PC-9 (cell line): Measurements from ENCODE around the gene HOXA1.

ENCODE experiments used
- EZH2 ChIP-seq: fragments of 200-600 bp; sonication (generic); IDR thresholded peaks from 2 replicates; pipeline ENCODE4 v1.8.0; 2017; ENCODE audit warnings: antibody characterized with exemption, low read depth
- TF ChIP-seq, protein P1 (sequence below): fragments of 200-600 bp; sonication (generic); conservative IDR thresholded peaks from 2 replicates; pipeline ENCODE4 v1.6.1; 2017; ENCODE audit warnings: mixed run types, antibody characterized with exemption, mild to moderate bottlenecking, moderate library complexity

DNA sequence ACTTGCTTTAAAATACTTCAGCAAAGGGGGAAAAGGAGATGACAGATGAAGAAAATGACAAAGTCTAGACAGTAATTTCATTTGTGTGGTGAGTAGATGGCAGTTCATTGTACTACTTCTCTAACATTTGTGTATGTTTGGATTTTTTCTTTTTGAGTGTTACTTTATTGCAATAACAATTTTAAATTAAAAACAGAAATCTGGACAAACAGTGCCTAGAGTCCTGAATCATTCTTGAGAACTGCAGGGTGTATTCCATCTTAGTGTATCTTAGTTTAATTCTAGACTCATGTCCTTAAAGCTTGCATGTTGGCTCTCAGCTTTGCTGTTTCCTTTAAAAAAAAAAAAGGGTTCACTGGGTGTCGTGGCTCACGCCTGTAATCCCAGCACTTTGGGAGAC lies 31.1 kb downstream of the HOXA1 start:
- TF ChIP-seq, protein P1, sequence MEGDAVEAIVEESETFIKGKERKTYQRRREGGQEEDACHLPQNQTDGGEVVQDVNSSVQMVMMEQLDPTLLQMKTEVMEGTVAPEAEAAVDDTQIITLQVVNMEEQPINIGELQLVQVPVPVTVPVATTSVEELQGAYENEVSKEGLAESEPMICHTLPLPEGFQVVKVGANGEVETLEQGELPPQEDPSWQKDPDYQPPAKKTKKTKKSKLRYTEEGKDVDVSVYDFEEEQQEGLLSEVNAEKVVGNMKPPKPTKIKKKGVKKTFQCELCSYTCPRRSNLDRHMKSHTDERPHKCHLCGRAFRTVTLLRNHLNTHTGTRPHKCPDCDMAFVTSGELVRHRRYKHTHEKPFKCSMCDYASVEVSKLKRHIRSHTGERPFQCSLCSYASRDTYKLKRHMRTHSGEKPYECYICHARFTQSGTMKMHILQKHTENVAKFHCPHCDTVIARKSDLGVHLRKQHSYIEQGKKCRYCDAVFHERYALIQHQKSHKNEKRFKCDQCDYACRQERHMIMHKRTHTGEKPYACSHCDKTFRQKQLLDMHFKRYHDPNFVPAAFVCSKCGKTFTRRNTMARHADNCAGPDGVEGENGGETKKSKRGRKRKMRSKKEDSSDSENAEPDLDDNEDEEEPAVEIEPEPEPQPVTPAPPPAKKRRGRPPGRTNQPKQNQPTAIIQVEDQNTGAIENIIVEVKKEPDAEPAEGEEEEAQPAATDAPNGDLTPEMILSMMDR: no peak
- no peak for TF ChIP-seq EZH2
